GM21717 (cell line): ENCODE results near the gene ZNF75A.
A peak's percentile ranks its signal among the peaks of the same experiment; 100 is the strongest.
"Not testable (repeated sequence)": the region's sequence is repeated elsewhere in the genome, so short reads cannot be mapped to it uniquely, and the experiment has no call there.

ENCODE experiments used
- ATAC-seq: cut with Tn5 transposase; IDR thresholded peaks from one replicate; pipeline ENCODE4 v1.9.1; 2021; ENCODE audit warnings: mild to moderate bottlenecking, moderate library complexity; ENCODE audit not compliant: unreplicated experiment

The ZNF75A gene

DNA sequence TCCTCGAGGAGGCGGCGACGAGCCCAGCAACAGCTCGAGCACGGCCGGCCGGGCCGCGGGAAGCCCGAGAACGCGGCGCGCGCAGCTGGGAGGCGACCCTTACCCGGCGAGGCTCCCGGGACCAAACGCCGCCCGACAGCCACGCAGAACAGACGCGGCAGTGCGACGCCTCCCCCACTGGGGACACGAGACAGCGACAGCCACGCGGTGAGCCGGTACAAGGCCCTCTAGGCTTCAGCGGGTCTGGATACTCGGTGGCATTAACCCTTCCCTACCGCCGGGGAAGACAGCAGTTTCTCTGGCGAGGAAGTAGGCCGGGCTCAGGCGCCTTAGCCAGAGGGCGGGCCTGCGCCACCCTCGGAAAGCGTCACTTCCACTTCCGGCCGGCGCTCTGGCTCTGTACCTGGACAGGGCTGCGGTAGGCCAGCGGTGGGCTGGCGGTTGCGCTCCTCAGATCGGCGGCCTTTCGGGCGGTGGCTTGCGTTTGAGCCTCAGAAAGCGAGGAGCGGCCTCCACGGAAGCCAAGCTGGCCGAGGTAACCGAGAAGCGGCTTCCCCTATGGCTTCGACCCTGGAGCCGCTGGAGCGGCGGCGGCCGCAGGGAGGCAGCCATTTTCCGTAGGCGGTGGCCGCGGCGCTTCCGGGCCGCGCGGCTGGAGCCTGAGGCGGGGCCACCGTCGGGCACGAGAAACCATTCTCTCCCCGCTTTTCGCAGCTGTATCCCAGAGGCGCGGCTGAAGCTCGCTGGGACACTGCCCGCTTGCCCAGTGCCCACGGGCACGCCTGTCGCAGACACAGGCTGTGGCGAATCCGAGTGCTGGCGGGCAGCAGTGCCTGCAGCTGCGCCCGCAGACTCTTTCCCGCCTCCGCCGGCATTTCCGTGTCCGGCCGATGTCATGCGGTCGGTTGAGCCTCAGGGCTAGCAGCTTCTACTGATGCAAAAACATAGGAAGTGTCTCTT lies at the start of gene ZNF75A, which contains the start of gene TIGD7:
Gene ZNF75A, plus strand, starts transcription at position 389 of the 960 bp plus-strand sequence. CDS start 2,932 bp downstream, outside the sequence.
Gene TIGD7, minus strand, starts transcription at position 322 of the 960 bp plus-strand sequence. CDS start 4,816 bp downstream, outside the sequence.
- ATAC-seq, result peak; percentile 90

DNA sequence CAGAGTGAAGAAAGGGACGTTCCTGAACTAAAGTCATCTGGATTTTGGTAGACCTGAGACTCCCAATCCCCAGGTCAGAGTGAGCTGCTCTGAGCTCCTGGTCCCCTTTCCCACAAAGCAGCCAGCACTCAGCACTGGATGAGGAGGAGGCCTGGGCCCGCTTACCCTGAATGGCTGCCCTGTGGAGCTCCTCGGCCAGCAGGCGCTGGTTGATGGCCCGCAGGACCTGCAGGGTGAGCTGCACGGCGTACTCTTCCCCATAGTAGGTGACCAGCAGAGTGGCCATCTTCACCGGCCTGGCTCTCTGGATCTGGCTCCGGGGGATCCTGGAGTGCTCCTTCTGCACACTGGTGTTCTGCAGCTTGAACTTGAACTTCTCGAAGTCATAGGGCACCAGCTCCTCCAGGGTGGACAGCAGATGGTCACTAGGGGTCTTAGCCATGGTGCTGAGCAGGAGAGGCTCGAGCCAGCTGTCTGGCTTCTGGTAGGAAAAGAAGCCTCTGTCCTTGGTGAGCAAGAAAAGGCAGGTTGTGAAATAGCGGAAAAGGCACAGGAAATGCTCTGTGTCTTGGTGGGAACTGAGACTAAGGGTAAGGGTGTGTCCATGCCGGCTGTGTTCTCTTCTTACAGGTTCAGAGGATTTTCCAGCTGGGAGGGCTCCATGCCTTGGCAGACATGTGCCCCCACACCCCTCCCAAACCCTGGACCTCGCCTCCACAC lies 49.0 kb upstream of the ZNF75A start, which contains the start of gene MEFV:
Gene MEFV, minus strand, starts transcription at position 488 of the 720 bp plus-strand sequence. Its CDS starts 46 bp downstream, at position 442.
- ATAC-seq, result no peak

DNA sequence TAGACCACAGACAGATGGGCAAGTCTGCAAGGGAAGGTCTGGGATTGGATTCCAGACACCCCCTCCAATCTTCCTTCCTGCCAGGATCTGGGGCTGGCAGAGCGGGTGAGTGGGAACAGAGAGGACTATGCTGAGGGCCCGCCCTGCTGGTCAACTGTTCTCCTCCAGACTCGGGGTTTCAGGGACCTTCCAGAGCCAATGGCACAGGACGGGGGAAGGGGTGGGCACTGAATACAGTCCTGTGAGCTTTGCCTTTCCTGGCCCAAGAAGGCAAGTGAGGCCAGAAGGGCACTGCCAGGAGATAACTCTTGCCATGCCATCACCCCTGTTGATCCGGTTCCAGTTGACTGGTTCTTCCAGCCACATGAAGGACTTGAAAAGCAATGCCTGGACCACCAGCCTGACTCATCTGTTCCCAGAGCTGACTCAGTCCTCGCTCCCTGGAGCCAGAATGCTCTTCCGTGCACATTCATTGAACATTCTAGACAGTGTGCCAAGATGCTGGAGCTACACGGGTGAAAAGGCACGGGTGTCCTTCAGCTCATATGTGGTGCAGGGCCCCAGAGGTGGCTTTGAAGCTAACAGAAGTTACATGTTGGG lies 48.3 kb upstream of the ZNF75A start:
- no peak for ATAC-seq

DNA sequence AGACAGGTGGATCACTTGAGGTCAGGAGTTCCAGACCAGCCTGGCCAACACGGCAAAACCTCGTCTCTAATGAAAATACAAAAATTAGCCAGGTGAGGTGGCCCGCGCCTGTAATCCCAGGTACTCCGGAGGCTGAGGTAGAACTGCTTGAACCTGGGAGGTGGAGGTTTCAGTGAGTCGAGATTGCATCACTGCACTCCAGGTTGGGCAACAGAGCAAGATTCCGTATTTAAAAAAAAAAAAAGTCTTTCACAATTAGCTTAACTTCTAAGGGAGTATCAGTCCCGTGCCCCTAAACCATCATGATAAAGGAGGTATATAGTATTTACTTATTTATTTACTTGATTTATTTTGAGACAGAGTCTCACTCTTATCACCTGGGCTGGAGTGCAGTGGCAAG lies 45.5 kb upstream of the ZNF75A start:
- no peak for ATAC-seq

DNA sequence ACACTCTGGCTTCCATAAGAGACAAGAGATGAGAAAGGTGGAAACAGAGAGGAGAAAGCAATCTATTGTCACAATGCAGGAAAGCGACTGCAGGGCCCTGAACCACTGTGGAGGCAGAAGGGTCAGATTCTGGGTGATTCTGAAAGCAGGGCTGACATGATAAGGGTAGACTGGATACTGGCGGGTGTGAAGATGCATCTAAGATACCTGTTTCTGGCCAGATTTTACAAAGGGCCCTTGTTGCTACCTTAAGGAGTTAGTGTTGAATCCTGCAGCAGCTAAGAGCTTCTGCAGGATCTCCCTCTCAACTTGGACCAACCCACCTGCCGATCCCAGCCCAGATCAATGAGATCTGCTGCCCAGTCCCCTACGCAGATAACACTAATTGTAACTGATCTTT lies 42.8 kb upstream of the ZNF75A start:
- no peak for ATAC-seq

DNA sequence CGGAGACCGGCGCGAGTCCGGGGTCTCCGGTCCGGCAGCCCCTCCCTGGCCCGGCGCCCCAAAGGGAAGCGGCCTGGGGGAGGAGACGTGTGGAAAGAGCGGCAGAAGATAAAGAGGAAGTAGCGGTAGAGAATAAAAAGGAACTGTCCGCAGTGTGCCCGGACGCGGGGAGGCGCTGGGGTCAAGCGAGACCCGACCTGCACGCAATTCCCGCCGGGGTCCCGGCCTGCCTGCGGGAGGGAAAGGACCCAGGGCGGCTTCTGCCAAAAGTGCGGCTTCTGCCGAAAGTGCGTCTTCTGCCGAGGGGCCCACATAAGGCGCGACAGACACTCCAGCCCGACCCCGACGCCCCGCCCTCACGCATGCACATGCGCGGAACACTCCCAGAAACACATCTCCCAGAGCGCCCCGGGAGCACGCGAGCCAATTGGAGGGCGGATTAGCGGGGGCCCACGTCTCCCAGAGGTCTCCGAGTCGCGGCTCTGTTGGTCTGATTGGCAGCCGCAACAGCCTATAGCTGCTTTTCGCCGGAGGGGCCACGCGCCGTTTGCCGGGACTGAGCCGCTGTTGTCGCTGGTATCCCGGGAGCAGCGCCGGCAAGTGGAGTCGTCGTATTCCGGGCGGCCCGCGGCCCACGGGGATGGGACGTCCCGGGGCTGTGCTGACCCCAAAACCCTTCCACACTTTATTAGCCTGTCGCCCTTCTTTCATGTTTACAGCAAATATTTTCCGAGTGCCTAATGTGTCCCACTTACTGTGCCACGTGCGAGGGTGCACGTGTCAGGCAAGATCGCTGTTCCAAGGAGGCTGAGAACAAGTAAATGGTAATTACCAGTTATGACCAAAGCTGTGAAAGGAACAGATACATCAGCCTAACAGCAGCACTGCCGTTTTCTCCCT lies 40.9 kb upstream of the ZNF75A start:
- peak; percentile 82 for ATAC-seq

DNA sequence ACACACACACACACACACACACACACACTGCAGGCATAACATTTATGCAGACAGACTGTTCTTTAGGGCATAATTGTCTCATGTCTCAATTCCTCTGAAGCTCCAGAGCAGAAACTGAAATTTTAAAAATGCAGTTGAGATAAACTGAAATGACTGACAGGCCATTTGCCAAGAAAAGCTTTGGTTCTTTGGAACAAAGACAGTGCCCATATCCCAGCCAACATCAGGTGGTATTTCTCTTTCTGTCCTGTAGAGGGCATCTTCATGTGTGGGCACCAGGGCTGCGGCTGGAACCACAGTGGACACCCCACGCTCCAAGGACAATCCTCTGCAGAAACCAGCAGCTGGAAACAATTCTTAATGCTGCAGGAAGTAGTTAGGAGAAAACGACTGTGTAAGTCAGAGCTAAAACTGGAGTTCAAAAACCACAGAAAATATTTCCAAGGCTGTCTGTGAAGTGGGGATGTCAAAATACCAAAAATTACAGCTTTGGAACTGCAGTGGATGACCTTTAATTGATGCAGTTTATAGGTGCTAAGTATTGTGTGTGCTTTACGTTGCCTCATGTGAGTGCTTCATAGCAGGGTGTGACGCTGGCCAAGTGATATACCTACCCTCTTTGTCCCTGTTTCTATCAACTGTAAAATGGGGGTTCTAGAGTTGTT lies 38.3 kb upstream of the ZNF75A start:
- no peak for ATAC-seq

DNA sequence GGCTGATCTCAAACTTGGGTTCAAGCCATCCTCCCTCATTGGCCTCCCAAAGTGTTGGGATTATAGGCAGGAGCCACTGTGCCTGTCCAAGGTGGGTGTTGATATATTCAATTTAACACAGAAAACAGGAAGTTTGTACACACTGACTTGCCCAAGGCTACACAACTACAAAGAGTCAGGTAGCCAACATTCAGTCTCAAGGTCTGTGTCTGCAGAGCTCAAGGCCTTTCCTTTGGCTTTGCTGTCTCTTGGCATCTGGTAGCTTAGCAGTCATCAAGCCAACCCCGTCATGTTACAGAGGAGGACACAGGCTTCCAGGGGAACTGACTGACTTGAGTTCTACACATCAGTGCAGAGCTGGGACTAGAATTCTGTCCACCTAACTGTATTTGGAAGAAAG lies 37.0 kb upstream of the ZNF75A start:
- no peak for ATAC-seq

DNA sequence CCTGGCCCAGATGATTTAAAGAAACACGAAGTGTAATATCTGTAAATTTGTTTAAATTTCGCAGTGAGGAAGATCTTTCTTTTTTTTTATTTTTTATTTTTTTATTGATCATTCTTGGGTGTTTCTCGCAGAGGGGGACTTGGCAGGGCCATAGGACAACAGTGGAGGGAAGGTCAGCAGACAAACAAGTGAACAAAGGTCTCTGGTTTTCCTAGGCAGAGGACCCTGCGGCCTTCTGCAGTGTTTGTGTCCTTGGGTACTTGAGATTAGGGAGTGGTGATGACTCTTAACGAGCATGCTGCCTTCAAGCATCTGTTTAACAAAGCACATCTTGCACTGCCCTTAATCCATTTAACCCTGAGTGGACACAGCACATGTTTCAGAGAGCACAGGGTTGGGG lies 34.6 kb upstream of the ZNF75A start:
- ATAC-seq, result not testable (repeated sequence)

DNA sequence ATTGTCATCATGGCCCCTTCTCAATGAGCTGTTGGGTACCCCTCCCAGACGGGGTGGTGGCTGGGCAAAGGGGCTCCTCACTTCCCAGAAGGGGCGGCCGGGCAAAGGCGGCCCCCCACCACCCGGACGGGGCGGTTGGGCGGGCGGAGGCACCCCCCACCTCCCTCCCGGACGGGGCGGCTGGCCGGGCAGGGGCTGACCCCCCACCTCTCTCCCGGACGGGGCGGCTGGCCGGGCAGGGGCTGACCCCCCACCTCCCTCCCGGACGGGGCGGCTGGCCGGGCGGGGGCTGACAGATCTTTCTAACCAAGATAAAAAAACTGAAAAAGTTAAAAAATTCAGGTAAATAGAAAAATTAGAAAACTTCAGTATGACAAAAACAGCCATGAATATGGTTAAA lies 34.0 kb upstream of the ZNF75A start:
- not testable (repeated sequence) for ATAC-seq

DNA sequence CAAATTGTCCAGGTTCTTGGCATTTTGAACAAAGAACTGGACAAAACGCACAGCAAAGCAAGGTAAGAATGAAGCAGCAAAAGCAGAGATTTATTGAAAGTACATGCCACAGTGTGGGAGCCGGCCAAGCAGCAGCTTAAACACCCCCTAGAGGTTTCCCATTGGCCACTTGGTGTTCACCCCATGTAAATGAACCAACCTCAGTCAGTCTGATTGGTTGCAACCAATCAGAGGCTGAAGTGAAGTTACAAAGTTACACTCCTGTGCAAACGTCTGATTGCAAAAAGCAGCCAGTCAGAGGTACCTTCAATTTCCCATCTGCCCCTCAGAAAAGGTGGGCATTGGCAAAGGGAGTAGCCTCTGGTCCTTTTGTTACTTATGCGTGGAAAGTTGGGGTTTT lies 30.8 kb upstream of the ZNF75A start:
- no peak for ATAC-seq

DNA sequence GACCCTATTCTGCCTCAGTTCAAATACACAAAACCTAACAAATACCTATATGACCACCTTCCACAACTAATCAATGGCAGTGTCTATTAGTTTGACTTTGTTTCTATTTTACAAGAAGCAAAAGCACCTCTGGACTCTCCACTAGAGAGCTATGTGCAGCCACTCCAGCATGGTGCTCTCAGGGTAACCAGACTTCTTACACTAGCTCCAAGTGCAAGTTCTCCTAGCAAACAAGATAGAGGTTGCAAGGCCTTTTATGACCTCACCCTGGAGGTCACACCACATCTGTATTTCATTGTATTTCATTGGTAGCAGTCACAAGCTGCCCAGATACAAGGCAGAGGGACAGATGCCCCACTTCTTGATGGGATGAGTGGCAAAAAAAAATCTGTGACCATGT lies 30.4 kb upstream of the ZNF75A start:
- ATAC-seq, result no peak

DNA sequence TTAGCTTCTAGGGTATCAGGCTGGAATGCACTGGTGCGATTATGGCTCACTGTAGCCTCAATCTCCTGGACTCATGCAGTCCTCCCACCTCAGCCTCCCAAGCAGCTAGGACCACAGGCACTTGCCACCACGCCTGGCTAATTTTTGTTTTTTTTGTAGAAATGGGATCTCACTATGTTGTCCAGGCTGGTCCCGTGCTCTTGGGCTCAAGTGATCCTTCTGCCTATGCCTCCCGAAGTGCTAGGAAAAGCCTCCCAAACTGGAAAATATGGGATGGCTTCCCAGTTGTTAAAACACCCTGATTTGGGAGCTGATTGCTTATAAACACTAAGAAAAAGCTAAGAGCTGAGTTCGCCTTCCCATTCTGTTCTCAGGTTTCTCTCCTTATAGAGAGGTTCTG lies 28.6 kb upstream of the ZNF75A start:
- no peak for ATAC-seq

DNA sequence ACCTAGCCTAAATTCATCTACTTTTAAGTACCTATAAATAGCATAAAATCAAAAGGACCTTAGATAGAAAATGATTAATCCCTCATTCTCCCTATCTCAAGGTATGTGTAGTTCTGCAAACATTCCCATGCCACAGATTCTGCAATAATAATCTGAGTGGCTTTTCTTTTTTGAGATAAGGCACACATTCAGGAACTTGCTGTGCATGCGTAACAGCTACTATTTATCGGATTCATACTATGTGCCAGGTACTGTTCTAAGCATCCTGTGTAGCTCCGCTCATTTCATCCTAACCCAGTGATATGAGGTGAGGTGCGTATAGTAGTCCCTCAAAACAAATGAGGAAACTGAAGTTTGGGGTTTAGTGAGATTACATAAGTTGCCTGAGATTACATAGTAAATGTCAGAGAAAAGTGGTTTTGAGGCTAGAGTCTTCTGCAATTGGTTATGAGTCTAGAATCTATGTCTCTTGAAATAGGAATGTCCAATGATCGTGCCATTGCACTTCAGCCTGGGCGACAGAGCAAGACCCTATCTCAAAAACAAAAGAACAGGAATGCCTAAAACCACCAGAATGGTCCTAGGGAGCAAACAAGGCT lies 24.0 kb upstream of the ZNF75A start:
- no peak for ATAC-seq

DNA sequence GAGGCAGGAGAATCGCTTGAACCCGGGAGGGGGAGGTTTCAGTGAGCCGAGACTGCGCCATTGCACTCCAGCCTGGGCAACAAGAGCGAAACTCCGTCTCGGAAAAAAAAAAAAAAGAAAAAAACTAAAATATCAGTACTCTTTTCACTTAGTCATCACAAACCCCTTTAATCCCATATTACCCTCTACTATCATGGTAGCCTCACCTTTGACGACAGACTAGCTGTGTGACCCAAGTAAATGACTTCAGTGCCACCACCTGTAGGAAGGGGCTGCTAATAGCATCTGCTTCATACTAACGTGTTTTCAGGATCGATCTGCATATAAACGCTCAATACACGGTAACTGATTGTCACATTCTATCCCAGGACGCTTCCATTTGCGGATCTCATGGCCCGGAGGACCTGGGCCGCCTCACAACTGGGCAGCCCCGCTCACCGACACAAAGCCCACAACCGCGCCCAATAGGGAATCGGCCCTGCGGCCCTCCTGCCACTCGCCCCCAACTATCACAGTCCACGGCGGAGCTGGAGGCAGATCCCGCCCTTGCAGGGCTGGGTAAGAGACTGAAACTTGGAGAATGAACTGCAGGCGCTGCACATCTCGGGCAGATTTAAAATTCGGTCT lies 23.1 kb upstream of the ZNF75A start:
- ATAC-seq, result peak; percentile 21

DNA sequence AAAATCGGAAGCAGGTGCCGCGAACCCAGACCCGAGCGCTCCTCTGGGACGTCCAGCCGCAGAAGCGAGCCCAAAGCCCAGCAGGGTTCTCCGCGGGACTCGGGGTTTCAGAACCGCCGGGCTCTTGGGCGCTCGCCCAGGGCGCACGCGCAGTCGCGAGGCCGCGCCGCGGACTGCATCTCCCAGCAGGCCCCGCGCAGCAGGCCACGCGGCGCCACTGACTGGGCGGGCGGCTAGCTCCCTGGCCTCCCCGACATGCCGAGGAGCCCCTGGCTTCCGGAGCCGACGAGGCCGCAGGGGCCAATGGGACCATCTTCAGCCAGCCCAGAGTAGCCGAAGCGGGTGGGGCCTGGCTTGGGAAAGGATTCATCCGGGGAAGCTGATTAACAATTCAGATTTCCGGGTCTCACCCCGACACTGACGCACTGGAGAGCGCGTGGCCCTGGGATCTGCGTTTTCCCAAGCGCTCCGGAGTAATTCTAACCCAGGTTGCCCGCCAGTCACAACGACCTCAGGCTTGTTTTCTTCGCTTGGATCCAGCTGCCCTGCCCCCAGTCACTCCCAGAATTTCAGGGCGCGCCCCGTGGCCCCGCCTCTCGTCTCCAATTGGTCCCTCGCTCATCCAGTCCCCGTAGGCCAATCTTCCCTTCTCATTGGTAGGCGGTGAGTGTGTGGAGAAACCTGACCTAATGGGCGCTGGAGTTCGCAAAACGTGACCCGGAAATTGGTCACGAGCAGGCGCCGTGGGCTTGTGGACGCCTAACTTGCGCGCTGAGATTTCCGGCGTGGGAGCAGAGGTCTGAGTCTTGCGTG lies 22.4 kb upstream of the ZNF75A start, which contains the start of gene ZNF263:
Gene ZNF263, plus strand, starts transcription at position 762 of the 813 bp plus-strand sequence. CDS start 328 bp downstream, outside the sequence.
- ATAC-seq, result peak; percentile 81

DNA sequence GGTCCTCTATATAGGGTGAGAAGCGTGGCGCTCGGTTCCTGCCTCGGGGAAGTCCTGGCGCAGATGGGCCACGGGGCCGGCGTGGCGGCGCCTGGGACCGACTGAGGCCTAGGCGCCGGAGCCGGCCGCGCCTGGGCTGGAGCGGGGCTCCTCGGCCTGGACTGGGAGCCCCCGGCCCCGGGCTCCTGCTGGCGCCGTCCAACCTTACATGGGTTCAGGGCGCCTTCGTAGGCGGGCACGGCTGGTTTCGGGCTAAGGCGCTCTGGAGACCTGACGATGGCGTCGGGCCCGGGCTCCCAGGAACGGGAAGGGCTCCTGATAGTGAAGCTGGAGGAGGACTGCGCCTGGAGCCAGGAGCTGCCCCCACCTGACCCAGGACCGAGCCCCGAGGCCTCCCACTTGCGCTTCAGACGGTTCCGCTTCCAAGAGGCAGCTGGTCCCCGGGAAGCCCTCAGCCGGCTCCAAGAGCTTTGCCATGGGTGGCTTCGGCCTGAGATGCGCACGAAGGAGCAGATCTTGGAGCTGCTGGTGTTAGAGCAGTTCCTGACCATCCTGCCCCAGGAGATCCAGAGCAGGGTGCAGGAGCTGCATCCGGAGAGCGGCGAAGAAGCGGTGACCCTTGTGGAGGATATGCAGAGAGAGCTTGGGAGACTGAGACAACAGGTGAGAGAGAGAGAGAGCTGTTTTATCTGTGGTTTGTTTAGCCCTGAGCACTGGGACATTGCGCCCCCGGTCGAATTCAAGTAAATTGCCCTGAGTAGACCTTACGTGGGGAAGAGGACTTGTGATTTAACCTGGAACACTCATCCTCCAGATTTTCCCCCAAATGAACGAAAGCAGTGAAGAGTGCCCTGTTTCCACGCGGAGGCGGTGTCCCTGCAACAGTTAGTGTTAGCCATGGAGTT lies 21.5 kb upstream of the ZNF75A start:
- ATAC-seq, result peak; percentile 2
